Ovary (tissue), 3 donors: ENCODE data around the gene MMP27.

Source experiments
- EP300 ChIP-seq: sonication (generic); formaldehyde crosslinking; IDR thresholded peaks from one replicate; pipeline ENCODE4 v1.6.1; 2017; ENCODE audit warnings: antibody characterized with exemption
- POLR2A ChIP-seq: fragments of 450-650 bp; IDR thresholded peaks from one replicate; pipeline ENCODE4 v1.6.1; 2017; ENCODE audit warnings: antibody characterized with exemption, mild to moderate bottlenecking, moderate library complexity
- TF ChIP-seq, protein P1 (sequence below), 3 donors: fragments of 450-650 bp in 2 of 3; fragments of 200-600 bp in 1 of 3; IDR thresholded peaks; one replicate each; pipeline versions ENCODE4 v1.5.1 to v1.8.0; 2016 to 2022; ENCODE audit warnings: antibody characterized with exemption in 3 of 3, mild to moderate bottlenecking in 1 of 3
- donor health status: DM: no; HTN: no; CAD: no.

GRCh38 chr11:102683277-102683676 lies 22.3 kb downstream of the MMP27 start:
- TF ChIP-seq, protein P1, sequence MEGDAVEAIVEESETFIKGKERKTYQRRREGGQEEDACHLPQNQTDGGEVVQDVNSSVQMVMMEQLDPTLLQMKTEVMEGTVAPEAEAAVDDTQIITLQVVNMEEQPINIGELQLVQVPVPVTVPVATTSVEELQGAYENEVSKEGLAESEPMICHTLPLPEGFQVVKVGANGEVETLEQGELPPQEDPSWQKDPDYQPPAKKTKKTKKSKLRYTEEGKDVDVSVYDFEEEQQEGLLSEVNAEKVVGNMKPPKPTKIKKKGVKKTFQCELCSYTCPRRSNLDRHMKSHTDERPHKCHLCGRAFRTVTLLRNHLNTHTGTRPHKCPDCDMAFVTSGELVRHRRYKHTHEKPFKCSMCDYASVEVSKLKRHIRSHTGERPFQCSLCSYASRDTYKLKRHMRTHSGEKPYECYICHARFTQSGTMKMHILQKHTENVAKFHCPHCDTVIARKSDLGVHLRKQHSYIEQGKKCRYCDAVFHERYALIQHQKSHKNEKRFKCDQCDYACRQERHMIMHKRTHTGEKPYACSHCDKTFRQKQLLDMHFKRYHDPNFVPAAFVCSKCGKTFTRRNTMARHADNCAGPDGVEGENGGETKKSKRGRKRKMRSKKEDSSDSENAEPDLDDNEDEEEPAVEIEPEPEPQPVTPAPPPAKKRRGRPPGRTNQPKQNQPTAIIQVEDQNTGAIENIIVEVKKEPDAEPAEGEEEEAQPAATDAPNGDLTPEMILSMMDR (IDR thresholded peaks at IDR 0.05), result no peak
- TF ChIP-seq POLR2A (no peak), EP300 (no peak)
